Measurements from ENCODE around the gene STYXL1. TPM values are rescaled to one million over a fixed set of nuclear protein-coding genes. Genes with fewer than 3 reads are reported as not detected.

STYXL1 gene
- total and polyA plus RNA-seq, 4 donors = 36.6 to 45.8 (median 41.3) TPM

GRCh38 chr7:75987026-75987804, 60.6 kb downstream of the STYXL1 start:
- no peak overlapping the region for H3K27ac ChIP-seq (ENCODE audit: low read depth in 1 of 2, low read length in 1 of 2)
- H3K9me3 ChIP-seq (ENCODE audit: control insufficient read depth in 4 of 4, insufficient read depth in 3 of 4, low read length in 3 of 4) = no peaks in the 10 kb centered on the region
- no peak overlapping the region for H3K4me3 ChIP-seq
- no peak overlapping the region for H3K9ac ChIP-seq (ENCODE audit: insufficient read depth in 1 of 2, low read length in 2 of 2)
- H3K4me1 ChIP-seq (ENCODE audit: control insufficient read depth in 5 of 5, insufficient read depth in 5 of 5, low read length in 5 of 5) = peaks cover 0 to 13% (median 4%) of the 10 kb centered on the region in 5 donors
- ATAC-seq (ENCODE audit: insufficient read depth, low FRiP score) = no peak
- H3K27me3 ChIP-seq (ENCODE audit: control insufficient read depth in 3 of 3, insufficient read depth in 3 of 3, low read length in 2 of 3) = no peaks in the 10 kb centered on the region
- TF ChIP-seq, protein P1, sequence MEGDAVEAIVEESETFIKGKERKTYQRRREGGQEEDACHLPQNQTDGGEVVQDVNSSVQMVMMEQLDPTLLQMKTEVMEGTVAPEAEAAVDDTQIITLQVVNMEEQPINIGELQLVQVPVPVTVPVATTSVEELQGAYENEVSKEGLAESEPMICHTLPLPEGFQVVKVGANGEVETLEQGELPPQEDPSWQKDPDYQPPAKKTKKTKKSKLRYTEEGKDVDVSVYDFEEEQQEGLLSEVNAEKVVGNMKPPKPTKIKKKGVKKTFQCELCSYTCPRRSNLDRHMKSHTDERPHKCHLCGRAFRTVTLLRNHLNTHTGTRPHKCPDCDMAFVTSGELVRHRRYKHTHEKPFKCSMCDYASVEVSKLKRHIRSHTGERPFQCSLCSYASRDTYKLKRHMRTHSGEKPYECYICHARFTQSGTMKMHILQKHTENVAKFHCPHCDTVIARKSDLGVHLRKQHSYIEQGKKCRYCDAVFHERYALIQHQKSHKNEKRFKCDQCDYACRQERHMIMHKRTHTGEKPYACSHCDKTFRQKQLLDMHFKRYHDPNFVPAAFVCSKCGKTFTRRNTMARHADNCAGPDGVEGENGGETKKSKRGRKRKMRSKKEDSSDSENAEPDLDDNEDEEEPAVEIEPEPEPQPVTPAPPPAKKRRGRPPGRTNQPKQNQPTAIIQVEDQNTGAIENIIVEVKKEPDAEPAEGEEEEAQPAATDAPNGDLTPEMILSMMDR (IDR thresholded peaks at IDR 0.05; ENCODE audit: control extremely low read depth, extremely low read depth) = no peak
- DNase-seq = no peak
- WGBS, 2 donors = 94 to 95% methylated on average over 31 to 32 of the region's 32 CpGs
- H3K36me3 ChIP-seq (ENCODE audit: control insufficient read depth in 4 of 4, insufficient read depth in 4 of 4, low read length in 4 of 4) = peaks cover 3 to 58% (median 13%) of the 10 kb centered on the region in 4 donors

DNA sequence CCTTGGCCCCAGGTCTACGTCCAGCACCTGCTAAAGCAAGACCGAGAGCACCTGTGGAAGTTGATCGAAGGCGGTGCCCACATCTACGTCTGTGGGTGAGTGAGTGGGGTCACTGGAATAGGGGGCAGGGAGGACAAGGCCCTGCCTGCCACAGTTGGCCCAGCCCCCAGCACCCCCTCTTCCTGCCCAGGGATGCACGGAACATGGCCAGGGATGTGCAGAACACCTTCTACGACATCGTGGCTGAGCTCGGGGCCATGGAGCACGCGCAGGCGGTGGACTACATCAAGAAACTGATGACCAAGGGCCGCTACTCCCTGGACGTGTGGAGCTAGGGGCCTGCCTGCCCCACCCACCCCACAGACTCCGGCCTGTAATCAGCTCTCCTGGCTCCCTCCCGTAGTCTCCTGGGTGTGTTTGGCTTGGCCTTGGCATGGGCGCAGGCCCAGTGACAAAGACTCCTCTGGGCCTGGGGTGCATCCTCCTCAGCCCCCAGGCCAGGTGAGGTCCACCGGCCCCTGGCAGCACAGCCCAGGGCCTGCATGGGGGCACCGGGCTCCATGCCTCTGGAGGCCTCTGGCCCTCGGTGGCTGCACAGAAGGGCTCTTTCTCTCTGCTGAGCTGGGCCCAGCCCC, 61.5 kb downstream of the STYXL1 start:
- no peaks in the 10 kb centered on the region for H3K27me3 ChIP-seq (ENCODE audit: control insufficient read depth in 3 of 3, insufficient read depth in 3 of 3, low read length in 2 of 3)
- WGBS, 2 donors = 88 to 95% methylated on average over 18 to 20 of the region's 20 CpGs
- H3K36me3 ChIP-seq (ENCODE audit: control insufficient read depth in 4 of 4, insufficient read depth in 4 of 4, low read length in 4 of 4) = peaks cover 3 to 67% (median 17%) of the 10 kb centered on the region in 4 donors
- no peak overlapping the region for H3K4me3 ChIP-seq
- no peak overlapping the region for H3K9ac ChIP-seq (ENCODE audit: insufficient read depth in 1 of 2, low read length in 2 of 2)
- TF ChIP-seq, protein P1 (IDR thresholded peaks at IDR 0.05; ENCODE audit: control extremely low read depth, extremely low read depth) = no peak
- no peaks in the 10 kb centered on the region for H3K9me3 ChIP-seq (ENCODE audit: control insufficient read depth in 4 of 4, insufficient read depth in 3 of 4, low read length in 3 of 4)
- ATAC-seq (ENCODE audit: insufficient read depth, low FRiP score) (no peak), DNase-seq (no peak)
- peaks cover 0 to 13% (median 4%) of the 10 kb centered on the region in 5 donors for H3K4me1 ChIP-seq (ENCODE audit: control insufficient read depth in 5 of 5, insufficient read depth in 5 of 5, low read length in 5 of 5)
- H3K27ac ChIP-seq (ENCODE audit: low read depth in 1 of 2, low read length in 1 of 2) = no peak overlapping the region

GRCh38 chr7:75985518-75986146, 62.2 kb downstream of the STYXL1 start:
- Histone ChIP-seq H3K27me3 (ENCODE audit: control insufficient read depth in 3 of 3, insufficient read depth in 3 of 3, low read length in 2 of 3) (no peaks in the 10 kb centered on the region), H3K27ac (ENCODE audit: low read depth in 1 of 2, low read length in 1 of 2) (no peak overlapping the region), H3K9ac (ENCODE audit: insufficient read depth in 1 of 2, low read length in 2 of 2) (no peak overlapping the region), H3K36me3 (ENCODE audit: control insufficient read depth in 4 of 4, insufficient read depth in 4 of 4, low read length in 4 of 4) (peaks cover 3 to 74% (median 19%) of the 10 kb centered on the region in 4 donors), H3K4me1 (ENCODE audit: control insufficient read depth in 5 of 5, insufficient read depth in 5 of 5, low read length in 5 of 5) (peaks cover 0 to 11% (median 4%) of the 10 kb centered on the region in 5 donors), H3K4me3 (no peak overlapping the region), H3K9me3 (ENCODE audit: control insufficient read depth in 4 of 4, insufficient read depth in 3 of 4, low read length in 3 of 4) (no peaks in the 10 kb centered on the region)
- ATAC-seq (ENCODE audit: insufficient read depth, low FRiP score) (no peak), DNase-seq (no peak)
- WGBS, 2 donors = 89 to 93% methylated on average over 38 to 41 of the region's 41 CpGs
- TF ChIP-seq, protein P1 (IDR thresholded peaks at IDR 0.05; ENCODE audit: control extremely low read depth, extremely low read depth) = no peak
